Sciatic nerve (tissue), 2 donors: ENCODE measurements around the gene SERPINB1. TPM values are rescaled to one million over a fixed set of nuclear protein-coding genes. Genes with fewer than 3 reads are reported as not detected.

Experiments used
- ATAC-seq: fragments of 200-7000 bp; cut with Tn5 transposase; one replicate; pipeline ENCODE4 v1.9.1; 2020; ENCODE audit warnings: mild to moderate bottlenecking, moderate library complexity
- DNase-seq: peaks from one replicate; pipeline ENCODE4 v3.0.0-alpha.2; 2020; ENCODE audit warnings: low spot score
- intact Hi-C: fragments of 100-400 bp; cut with DNase I; formaldehyde crosslinking; loops from one replicate; pipeline ENCODE4 v1.14.2; 2022
- total RNA-seq: library from RNA; stranded (reverse); fragmentation: NEBNext Ultra II Directional; extraction: Animal tissue kit (Norgen Biotek cat#: 25700); gene quantifications from one replicate; pipeline ENCODE4 v1.2.1, GENCODE V29; 2021
- donor health status: DM: no; HTN: no; CAD: no.
- donor health status: DM: no; HTN: no; CAD: no.

SERPINB1 gene
- total RNA-seq, 1 donor from 2014 or later: 46.1 TPM

DNA sequence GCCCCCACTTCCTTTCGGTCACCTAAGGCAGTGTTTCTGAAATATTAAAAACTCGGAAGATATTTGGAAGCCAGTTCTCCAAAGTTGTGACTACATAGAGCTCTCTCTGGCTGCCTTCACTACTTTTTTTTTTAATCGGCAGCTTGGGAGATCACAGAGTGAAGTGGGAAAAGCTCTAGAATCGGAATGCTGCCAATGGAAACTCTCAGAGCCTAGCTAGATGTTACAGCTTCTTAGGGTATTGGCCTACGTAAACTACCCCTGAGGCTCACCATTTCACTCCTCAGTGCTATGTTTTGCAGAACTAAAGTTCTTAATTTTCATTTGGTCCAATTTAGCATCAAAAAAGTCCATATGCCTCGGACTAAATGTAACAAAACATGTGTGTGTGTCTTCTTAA is 14.5 kb downstream of the SERPINB1 start:
- peak; percentile 70 for ATAC-seq
- intact Hi-C loops: no loop called here

DNA sequence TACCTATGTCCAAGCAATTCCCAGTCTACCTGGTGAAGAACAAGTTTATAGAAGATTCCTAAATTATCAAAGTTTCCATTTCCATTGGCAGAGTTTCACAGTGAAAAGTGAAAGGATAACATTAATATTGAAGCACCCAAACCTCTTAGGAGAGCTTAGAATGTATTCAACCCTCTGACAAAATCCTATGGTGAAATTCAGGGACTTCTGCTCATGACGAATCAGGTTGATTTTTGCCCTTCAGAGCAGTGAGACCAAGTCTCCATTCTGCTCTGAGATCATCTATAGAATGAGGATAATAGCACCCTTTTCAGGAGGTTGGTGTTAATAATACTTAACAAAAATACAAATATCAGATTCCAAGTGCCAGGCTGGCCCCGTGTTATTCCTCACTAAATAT is 15.5 kb downstream of the SERPINB1 start:
- intact Hi-C loops: no loop called here
- ATAC-seq (no peak), DNase-seq (no peak)

More for the DNA sequence above, 14.5 kb downstream of the SERPINB1 start:
- no peak for DNase-seq

DNA sequence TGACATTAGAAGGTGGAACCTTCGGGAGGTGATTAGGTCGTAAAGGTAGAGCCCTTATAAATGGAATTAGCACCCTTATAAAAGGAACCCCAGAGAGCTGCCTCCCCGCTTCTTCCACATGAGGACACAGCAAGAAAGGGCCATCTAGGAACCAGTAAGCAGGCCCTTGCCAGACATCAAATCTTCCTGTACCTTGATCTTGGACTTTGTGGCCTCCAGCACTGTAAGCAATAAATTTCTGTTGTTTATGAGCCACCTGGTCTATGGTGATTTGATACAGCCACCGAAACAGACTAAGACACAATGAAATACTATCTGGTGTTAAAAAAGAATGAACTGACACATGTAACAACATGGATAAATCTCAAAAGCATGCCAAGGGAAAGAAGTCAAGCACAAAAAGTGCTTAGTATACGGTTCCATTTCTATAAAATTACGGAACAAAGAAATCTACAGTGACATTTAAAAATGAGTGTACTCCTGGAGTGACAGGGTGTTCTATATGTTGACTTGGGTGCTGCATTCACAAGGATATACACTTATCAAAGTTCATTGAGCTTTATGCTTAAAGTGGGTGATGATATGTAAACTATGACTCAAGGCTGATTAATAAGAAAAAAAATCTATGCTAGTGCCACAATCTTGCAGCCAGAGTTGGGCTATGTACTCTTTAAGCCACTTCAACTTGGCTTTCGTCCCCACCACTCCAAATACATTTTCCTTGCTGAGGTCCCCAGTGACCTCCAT is 18.4 kb downstream of the SERPINB1 start:
- intact Hi-C loops: no loop called here
- DNase-seq (no peak), ATAC-seq (no peak)

DNA sequence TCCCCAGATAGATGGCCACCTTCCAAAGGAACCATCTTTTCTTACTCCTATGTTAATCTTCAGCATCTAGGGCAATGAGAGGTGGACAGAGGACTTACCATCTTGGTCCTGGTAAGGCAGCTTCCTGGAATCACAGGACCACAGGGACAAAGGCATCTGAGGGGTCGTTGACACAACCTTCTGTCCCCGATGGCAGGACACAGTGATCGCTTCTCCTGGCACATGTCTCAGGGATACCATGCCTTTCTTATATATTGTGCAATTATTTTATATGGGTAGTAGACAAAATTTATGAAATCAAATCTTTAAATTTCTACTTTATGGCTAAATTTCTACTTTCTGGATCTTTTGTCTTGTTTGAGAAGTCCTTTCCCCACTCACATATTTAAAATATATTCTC is 20.1 kb downstream of the SERPINB1 start:
- DNase-seq (no peak), ATAC-seq (no peak)
- intact Hi-C loops: no loop called here

DNA sequence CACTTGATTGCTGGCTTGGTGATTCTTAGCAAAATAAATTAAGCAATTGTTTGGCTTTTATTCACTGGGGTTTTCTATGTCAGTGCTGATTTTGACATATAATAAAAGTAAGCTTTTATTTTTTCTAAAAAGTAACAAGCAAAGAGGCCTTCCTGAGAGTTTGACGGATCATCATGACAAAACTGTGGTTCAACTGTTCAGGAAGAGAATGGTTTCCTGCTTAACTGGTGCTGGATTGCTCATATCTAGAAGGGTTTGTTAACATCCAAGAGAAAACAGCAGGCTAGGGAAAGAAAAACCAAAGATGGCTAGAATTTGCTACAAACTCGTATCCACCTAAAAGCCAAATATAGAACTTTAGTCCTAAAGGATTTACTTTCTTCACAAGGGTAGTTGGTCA is 21.2 kb downstream of the SERPINB1 start:
- no peak for ATAC-seq
- no peak for DNase-seq
- intact Hi-C loops: no loop called here

DNA sequence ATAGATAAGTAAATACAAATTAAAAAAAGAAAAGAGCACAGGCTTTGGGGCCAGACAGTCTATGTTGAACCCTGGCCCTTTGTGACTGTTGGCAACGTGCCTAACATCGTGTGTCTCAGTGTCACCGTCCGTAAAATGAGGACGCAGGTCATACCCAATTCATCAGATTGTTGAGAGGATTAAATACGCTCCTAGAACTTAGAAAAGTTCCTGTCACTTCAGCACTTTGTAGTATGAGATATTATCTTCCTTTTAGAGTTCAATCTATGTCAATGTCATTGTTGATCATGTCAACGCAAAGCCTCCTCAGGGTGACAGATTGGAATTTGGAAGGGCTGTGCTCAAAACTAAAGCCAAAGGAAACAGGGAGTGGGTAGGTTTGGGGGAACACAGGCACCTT is 21.7 kb downstream of the SERPINB1 start:
- no peak for DNase-seq
- no peak for ATAC-seq
- intact Hi-C loops: no loop called here

DNA sequence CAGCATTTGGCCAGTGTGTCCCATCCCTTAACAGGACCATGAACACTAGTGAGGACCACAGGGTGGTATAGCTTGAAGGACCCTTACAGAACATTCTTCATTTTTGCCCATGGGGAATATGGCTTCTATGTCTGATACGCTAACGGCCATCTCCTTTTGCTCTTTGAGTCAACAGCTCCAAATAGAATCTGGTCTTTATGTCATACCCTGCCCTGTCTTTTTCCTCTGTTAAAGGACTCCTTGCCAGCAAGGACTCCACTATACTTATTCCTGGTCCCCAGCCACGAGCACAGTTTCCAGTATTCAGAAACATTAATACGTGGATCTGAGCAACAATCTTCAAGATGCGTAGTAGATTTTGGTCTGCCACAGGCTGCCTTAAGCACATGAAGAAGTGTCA is 22.5 kb downstream of the SERPINB1 start:
- ATAC-seq (peak; percentile 24), DNase-seq (no peak)
- intact Hi-C loops: no loop called here

DNA sequence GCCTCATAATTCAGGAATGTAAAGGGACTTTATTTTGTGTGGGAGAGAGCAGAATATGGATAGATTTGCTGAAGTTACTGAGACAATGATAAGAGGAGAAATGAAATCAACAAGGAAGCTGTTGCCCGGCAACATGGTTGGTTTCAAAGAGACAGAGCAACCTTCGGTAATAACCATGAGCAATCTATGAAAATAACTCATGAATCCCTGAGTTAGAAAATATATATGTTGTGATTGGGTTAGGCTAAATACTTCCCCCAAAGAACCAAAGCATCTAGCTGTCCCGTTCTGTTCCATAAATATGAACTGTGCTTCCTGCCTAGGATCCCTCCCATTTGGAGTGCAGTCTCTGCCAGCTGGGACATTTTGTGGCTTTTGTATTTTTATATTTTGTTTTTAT is 23.1 kb downstream of the SERPINB1 start:
- intact Hi-C loops: no loop called here
- DNase-seq (no peak), ATAC-seq (peak; percentile 74)

DNA sequence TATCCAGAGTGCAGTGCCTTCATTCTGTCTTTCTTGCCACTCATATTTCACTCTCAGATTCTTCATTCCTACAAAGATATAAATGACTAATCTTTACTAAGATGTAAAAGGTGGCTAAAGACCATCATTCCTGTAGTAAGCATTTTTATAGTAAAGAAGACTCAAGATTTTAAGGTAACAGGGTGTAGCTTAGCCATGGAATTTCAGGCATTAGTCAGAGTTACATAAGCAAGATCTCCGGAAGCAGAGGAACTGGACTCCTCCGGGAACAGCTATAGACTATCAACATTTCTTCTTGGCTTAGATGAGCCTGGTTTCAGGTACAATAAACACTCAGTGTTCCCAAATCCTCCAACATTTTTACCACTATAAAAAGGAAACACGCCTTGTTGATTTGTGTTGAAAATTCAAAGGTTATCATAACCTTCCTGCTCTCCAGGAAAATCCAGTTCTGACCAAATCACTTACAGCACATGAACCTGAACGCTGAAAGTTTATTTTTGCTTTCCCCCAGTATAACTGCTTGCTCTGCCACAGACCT is 23.7 kb downstream of the SERPINB1 start:
- ATAC-seq (peak; percentile 82), DNase-seq (no peak)
- intact Hi-C loops: no loop called here

DNA sequence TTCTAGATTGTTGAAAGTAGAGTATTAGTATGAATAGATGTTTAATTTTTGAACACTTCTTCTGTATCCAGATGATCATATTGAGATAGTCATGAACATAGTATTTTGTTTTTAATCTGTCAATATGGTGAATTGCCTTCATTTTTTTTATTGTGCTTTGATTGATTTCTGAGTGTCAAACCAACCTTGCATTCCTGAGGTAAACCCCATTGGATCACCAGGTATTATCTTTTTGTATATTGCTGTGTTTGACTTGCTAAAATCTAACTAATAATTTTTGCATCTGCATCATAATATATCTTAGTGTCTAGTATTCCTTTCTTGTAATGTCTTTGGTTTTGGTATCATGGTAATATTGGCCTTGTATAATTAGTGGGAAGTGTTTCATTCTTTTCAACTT is 25.5 kb downstream of the SERPINB1 start:
- ATAC-seq (no peak), DNase-seq (no peak)
- intact Hi-C loops: no loop called here

DNA sequence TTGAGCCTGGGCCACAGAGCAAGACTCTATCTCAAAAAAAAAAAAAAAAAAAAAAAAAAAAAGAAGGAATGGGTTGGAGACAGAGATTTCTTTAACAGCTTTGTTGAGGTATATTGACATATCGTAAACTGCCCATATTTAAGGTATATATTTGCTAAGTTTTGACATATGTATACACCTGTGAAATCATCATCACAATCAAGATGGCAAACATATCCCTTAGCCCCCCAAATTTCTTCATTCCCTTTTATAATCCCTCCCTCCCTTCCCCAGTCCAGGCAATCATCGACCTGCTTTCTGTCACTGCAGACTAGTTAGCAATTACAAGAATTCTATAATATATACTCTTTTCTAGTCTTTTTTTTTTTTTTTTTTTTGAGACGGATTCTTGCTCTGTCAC is 29.0 kb downstream of the SERPINB1 start:
- no peak for DNase-seq
- intact Hi-C loops: no loop called here
- no peak for ATAC-seq

DNA sequence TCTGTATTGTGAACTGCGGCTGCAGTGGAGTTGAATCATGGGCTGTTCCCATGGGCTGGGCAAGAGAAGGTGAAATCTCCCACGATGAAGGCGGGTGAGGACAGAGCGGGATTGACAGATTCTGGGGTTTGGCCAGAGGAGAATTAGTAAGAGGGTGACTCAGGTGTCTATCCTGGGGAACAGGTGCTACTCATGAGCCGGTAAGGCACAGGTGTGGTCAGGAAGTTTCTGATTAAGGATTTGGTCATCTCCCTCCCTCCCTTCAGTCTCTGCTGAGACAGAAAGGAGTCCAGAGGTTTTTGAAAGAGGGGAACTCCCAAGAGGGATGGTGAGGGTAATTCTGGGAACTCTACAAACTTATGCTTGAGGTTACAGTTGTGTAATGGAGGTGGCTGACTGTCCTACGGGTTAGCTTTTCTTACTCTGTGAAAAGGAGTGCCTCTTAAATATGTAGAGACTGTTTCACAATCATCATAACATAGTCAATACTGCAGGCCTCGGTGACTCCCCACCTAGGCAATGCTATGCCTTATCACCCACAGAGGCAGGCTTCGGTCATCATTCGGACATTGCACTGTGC is 31.5 kb downstream of the SERPINB1 start:
- intact Hi-C loops: no loop called here
- DNase-seq (no peak), ATAC-seq (no peak)

DNA sequence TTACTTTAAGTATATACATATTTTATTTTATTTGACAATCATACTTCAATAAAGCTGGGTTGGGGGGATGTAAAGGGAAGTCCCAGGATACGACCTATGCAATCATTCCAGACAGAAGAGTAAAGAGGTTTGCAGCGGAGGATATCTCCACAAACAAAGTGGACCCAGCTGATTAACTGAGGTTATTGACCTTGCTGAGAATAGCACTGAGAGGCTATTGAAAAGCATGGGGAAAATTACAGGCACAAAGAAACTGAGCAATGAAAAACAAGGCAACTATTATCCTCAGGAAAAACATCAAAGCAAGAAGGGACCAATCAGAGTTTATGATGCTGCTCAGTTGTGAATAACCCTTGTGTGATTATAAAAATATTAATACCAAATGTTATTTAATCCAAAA is 32.6 kb downstream of the SERPINB1 start:
- ATAC-seq (peak; percentile 62), DNase-seq (no peak)
- intact Hi-C loops: no loop called here

DNA sequence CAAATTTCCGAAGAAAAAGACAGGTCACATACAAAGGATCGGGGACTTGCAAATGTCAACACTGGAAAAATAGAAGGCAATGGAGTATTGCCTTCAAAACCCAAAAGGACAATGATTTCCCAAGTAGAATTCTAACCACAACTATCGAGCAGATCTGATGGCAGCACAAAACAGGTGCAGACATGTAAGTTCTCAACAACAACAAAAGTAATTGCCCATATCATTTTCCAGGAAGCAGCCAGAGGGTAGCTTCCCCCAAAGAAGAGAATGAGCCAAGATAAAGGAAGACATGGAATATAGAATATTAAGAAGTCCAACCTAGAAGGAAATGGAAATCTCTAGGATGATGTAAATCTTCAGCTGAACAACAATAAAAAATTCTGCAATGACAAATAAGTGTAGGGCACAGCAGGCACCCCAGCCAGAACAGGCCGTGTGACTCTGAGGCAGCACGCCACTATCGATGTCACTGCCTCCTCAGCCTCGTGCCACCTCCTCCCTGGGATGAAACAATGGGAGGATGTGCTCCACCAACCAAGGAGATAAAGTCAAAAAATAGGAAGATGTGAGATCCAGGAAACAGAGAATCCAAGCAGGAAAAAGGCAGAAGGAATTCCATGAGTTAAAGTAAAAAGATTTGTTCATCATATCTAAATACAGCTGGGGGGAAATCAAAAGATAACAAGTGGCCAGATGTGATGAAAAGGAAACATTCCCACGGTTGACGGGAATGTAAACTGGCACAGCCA is 34.1 kb downstream of the SERPINB1 start:
- intact Hi-C loops: no loop called here
- no peak for ATAC-seq

DNA sequence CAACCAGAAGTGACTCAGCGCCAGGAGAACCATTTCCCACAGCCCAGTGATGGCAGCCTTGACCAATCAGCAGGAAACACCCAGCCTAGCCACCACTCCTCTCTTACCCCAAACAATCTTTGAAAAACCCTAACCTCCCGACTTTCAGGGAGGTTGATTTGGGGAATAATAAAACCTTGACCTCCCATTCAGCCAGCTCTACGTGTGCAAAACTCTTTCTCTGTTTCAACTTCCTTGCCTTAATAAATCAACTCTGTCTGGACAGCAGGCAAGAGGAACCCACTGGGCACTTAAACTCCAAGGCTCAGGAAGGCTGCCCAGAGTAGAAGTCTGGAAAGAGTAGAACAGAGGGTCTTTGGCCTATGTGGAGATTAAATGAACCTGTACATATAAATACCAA is 35.0 kb downstream of the SERPINB1 start:
- ATAC-seq: no peak
- intact Hi-C loops: no loop called here
- no peak for DNase-seq

More for the DNA sequence above, 34.1 kb downstream of the SERPINB1 start:
- DNase-seq: no peak

DNA sequence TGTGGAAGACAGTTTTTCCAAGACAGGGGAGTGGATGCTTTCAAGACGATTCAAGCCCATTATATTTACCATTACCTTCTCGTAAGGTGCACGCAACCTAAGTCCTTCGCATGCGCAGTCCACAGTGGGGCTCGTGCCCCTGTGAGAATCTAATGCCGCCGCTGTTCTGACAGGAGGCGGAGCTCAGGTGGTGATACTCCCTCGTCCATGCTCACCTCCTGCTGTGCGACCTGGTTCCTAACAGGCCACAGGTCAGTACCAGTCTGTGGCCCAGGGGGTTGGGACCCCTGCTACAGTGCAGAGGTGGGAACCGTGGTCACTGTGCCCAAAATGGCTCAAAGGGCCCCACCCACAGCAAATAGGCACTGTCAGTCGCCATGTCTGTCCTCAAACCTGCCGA is 36.6 kb downstream of the SERPINB1 start:
- DNase-seq (no peak), ATAC-seq (no peak)
- intact Hi-C loops: no loop called here

DNA sequence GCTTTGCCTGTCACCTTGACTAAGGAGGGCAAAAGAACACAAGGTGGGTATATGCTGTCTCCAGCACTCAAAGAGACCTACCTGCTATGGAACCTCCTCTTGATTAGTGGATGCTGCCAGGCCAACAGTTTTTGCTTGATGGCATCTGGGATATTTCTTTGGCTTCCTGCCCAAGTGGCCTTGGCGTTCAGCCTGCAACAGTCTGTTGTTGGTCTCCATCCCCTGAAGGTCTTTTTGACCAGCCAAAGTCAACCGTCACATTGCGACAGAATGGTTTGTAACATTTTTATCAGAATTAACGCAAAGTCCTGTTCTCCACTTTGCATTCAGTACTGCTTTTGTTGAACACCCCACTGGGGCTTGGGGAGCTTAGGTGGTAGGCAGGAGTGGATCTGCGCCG is 37.1 kb downstream of the SERPINB1 start:
- ATAC-seq (no peak), DNase-seq (no peak)
- intact Hi-C loops: no loop called here

DNA sequence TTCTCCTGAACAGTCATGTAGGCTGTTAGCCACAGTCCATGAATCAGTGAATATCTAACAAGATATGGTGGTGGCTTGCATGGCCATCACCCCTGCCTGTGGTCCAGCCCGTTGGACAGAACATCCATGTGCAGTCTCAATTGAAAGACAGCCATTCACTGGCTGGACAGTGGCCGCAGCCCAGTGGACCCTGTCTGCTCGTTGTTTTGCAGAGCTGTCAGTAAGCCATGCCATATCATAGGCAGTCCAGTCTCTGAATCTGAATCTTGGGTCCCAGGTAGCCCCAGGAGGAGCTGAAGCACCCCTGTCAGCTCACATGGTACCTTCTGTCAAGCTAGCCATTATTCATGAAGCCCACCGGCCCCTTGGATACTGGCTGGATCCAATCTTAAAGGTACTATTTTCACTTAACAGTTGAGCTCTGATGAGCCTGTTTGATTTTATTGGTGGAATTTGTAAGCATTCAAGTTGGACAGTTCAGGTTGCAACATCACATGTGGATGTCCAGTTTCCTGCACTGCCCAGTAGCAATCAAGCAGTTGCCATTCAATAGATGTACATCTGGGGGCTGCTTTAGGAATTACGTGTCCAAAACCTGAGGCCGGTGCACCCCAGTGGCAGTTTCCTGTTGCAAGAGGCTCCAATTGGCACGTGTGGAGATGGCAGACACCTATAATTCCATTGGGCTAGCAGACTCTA is 37.8 kb downstream of the SERPINB1 start:
- no peak for DNase-seq
- ATAC-seq: no peak
- intact Hi-C loops: no loop called here

DNA sequence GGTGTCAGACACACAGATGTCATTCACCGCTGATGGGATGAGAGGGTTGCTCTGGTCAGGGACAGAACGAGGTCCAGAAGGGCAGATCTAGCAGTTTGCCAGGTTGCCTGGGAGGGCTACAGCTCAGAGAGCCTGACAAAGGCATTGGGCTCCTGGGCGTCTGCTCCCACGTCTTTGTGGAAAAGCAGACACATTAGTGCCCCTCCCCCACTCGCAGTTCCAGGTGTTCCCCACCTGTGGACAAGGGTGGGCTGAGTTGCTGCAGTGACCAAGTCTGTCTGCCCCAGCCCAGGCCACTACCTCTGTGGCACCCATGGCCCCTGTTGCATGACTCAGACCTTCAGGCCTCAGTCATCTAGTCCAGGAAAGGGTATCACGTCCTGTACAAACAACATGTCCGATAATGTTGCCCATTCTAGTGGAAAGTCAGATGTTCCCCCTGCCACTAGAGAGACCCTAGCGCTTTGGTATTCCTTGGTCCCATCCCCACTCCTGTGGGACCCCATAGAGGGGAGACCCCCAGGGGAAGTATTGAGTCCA is 39.1 kb downstream of the SERPINB1 start:
- intact Hi-C loops: no loop called here
- no peak for DNase-seq
- ATAC-seq: no peak
